Measurements from ENCODE around the gene RIC1. TPM values are rescaled to one million over a fixed set of nuclear protein-coding genes. Genes with fewer than 3 reads are reported as not detected.

The RIC1 gene
- total and polyA plus RNA-seq, 2 of the 13 experiments (the other 11 are each of a cell fraction or from before 2014, with no cell fraction given): 18.2 to 19.0 TPM

- no peak for TF ChIP-seq STAT6 (CRISPR knock-in tag; IDR thresholded peaks at IDR 0.05; ENCODE audit: borderline replicate concordance)
Measured at GRCh38 chr9:5586391-5586802, 42.5 kb upstream of the RIC1 start (continued).

- WGBS (ENCODE audit: low lambda C conversion rate): 36% methylated on average over 1 of the region's 1 CpG
- intact Hi-C loops (cut with micrococcal nuclease; ENCODE audit: unreplicated experiment): no loop called here
- POLR2A ChIA-PET: no interaction called here
- Histone ChIP-seq H3K27me3 (ENCODE audit: control insufficient read depth in 1 of 2, insufficient read depth in 2 of 2, low read length in 2 of 2) (no peaks in the 10 kb centered on the region), H3K4me3 (replicated peaks in 1 of 3; ENCODE audit: insufficient read depth in 1 of 3, low read depth in 2 of 3, low read length in 3 of 3) (no peak overlapping the region), H4K20me1 (ENCODE audit: insufficient read depth, low read length) (no peaks in the 10 kb centered on the region), H3K4me2 (ENCODE audit: low read depth, low read length) (no peak overlapping the region), H3K79me2 (ENCODE audit: insufficient read depth, low read length) (no peaks in the 10 kb centered on the region), H3K9me3 (ENCODE audit: low read length) (no peaks in the 10 kb centered on the region), H3K27ac (ENCODE audit: extremely low read length, insufficient read depth, low read length) (no peak overlapping the region), H3K36me3 (replicated peaks in 1 of 2; ENCODE audit: control insufficient read depth in 1 of 2, insufficient read depth in 2 of 2, low read length in 2 of 2) (no peaks in the 10 kb centered on the region), H3K9ac (ENCODE audit: insufficient read depth, low read depth, low read length) (no peak overlapping the region), H3K4me1 (ENCODE audit: insufficient read depth, low read length) (no peaks in the 10 kb centered on the region), H2AFZ (ENCODE audit: low read length) (no peak overlapping the region)
- ATAC-seq (no peak), FAIRE-seq (no peak), DNase-seq (ENCODE audit: low spot score) (no peak)
- TF ChIP-seq HMGA1 (CRISPR knock-in tag; conservative IDR thresholded peaks at IDR 0.05) (no peak), ARNT (IDR thresholded peaks at IDR 0.05) (no peak), TERF1 (CRISPR knock-in tag; IDR thresholded peaks at IDR 0.05) (no peak), IRF2 (CRISPR knock-in tag; IDR thresholded peaks at IDR 0.05) (no peak), ZFP90 (CRISPR knock-in tag; IDR thresholded peaks at IDR 0.05; ENCODE audit: borderline replicate concordance) (no peak), ZNF264 (CRISPR knock-in tag; IDR thresholded peaks at IDR 0.05) (no peak), DDIT3 (CRISPR knock-in tag; IDR thresholded peaks at IDR 0.05) (no peak), NFIC (IDR thresholded peaks at IDR 0.05; ENCODE audit: low read length) (no peak)
- BruUV-seq (replicated peaks): no TSS peak
- in situ Hi-C loops (cut with HindIII; ENCODE audit: extremely low pct_ligation_motif_present, low pct_unique_long_range_greater_than_20kb): loop anchor here (25.0 kb wide), 1 partner anchor 825 kb away; no protein-coding TSS in a partner anchor
- CTCF ChIA-PET (ENCODE audit: low intra/inter-chr PET ratio, low total read pairs): no interaction called here
Measured at GRCh38 chr9:5587024-5587423, 41.9 kb upstream of the RIC1 start.
